Sigmoid colon (tissue), 7 donors: ENCODE results near the gene TTC33. TPM values are rescaled to one million over a fixed set of nuclear protein-coding genes. Genes with fewer than 3 reads are reported as not detected.

Experiments
- DNase-seq: peaks from one replicate; pipeline ENCODE4 v3.0.0-alpha.2; 2019
- H3K27ac ChIP-seq, 4 donors: fragments of 200-600 bp; sonication (generic); one replicate each; pipeline ENCODE4 v1.5.1; 2016 to 2019; ENCODE audit warnings: mild to moderate bottlenecking in 1 of 4
- H3K27me3 ChIP-seq, 3 donors: fragments of 200-600 bp; sonication (generic); one replicate each; pipeline ENCODE4 v1.5.1; 2019; ENCODE audit warnings: mild to moderate bottlenecking in 1 of 3
- H3K36me3 ChIP-seq, 4 donors: fragments of 200-600 bp; sonication (generic); one replicate each; pipeline ENCODE4 v1.5.1; 2016 to 2019
- H3K4me1 ChIP-seq, 4 donors: fragments of 200-600 bp; sonication (generic); one replicate each; pipeline ENCODE4 v1.5.1; 2017 to 2019
- H3K4me3 ChIP-seq, 4 donors: fragments of 200-600 bp; sonication (generic); one replicate each; pipeline ENCODE4 v1.5.1; 2017 to 2019; ENCODE audit warnings: mild to moderate bottlenecking in 2 of 4, moderate library complexity in 1 of 4
- H3K9me3 ChIP-seq, 4 donors: fragments of 200-600 bp in 3 of 4; sonication (generic) in 3 of 4; one replicate each; pipeline versions ENCODE4 v1.5.1 to v1.6.1; 2013 to 2019
- CTCF ChIP-seq, 4 experiments: fragments of 450-650 bp in 3 of 4; fragments of 200-600 bp in 1 of 4; IDR thresholded peaks; one replicate each; pipeline ENCODE4 v1.5.1; 2016 to 2019; ENCODE audit warnings: antibody characterized with exemption in 4 of 4, mild to moderate bottlenecking in 3 of 4, moderate library complexity in 2 of 4
- EP300 ChIP-seq, 4 donors: sonication (generic); formaldehyde crosslinking; IDR thresholded peaks; one replicate each; pipeline ENCODE4 v1.6.1; 2017; ENCODE audit warnings: antibody characterized with exemption in 4 of 4
- POLR2A ChIP-seq, 2 donors: fragments of 450-650 bp; IDR thresholded peaks; one replicate each; pipeline ENCODE4 v1.6.1; 2016; ENCODE audit warnings: antibody characterized with exemption in 2 of 2, mild to moderate bottlenecking in 2 of 2, moderate library complexity in 2 of 2
- POLR2AphosphoS5 ChIP-seq, 4 donors: sonication (generic); formaldehyde crosslinking; IDR thresholded peaks; one replicate each; pipeline ENCODE4 v1.6.1; 2017; ENCODE audit warnings: antibody characterized with exemption in 4 of 4
- WGBS, 2 donors: extraction: QIAGEN DNeasy Blood & Tissue Kit; methylation state at CpG; one replicate each; pipeline ENCODE4 v1.1.7; 2013; 5-methylcytosine and 5-hydroxymethylcytosine counted together
- intact Hi-C: fragments of 100-400 bp; cut with DNase I; formaldehyde crosslinking; loops from one replicate; pipeline ENCODE4 v1.15.1; 2023
- polyA plus RNA-seq, 3 donors: library from polyadenylated mRNA; stranded (reverse); fragments of 200-250 nt; gene quantifications; one replicate each; pipeline ENCODE4 v1.2.3, GENCODE V29; 2013
- total RNA-seq, 4 donors: library from RNA; depleted of rRNA; stranded (reverse); fragments of >200 nt; gene quantifications; one replicate each; pipeline ENCODE4 v1.1.0, GENCODE V29; 2016
- donor health status: healthy with polysubstance abuse.
- donor health status: Bipolar disorder and iron deficiency.
- donor health status: healthy.

The TTC33 gene
- total and polyA plus RNA-seq, 7 donors, result 6.6 to 33.2 (median 18.0) TPM

GRCh38 chr5:40689438-40689837 lies 66.3 kb downstream of the TTC33 start:
- TF ChIP-seq POLR2A (IDR thresholded peaks at IDR 0.05) (no peak), CTCF (IDR thresholded peaks at IDR 0.05) (no peak), POLR2AphosphoS5 (IDR thresholded peaks at IDR 0.05) (peak in 3 of 4 donors; percentile 30 to 67 (median 51))
- H3K4me3 ChIP-seq, result no peak overlapping the region
- no peaks in the 10 kb centered on the region for H3K9me3 ChIP-seq
- peaks cover 0 to 35% (median 10%) of the 10 kb centered on the region in 4 donors for H3K36me3 ChIP-seq
- intact Hi-C loops, result loop anchor here (2.0 to 10.0 kb wide), 4 partner anchors 48 to 1112 kb away; no protein-coding TSS in a partner anchor
- no peaks in the 10 kb centered on the region for H3K27me3 ChIP-seq
- H3K4me1 ChIP-seq, result peaks cover 0 to 63% (median 37%) of the 10 kb centered on the region in 4 donors
- WGBS, 2 donors, result 3 to 21% methylated on average over 3 of the region's 3 CpGs
- DNase-seq, result no peak
- H3K27ac ChIP-seq, result peak overlapping the region in 3 of 4 donors; percentile 52 to 93 (median 92)

- Histone ChIP-seq H3K36me3 (peaks cover 0 to 31% (median 10%) of the 10 kb centered on the region in 4 donors), H3K27me3 (no peaks in the 10 kb centered on the region), H3K4me3 (no peak overlapping the region), H3K9me3 (no peaks in the 10 kb centered on the region), H3K27ac (peak overlapping the region; percentile 16 to 93 (median 72)), H3K4me1 (peaks cover 0 to 67% (median 37%) of the 10 kb centered on the region in 4 donors)
- DNase-seq, result no peak
- intact Hi-C loops, result loop anchor here (1.0 to 10.0 kb wide), 5 partner anchors 48 to 1112 kb away; no protein-coding TSS in a partner anchor
- TF ChIP-seq EP300 (IDR thresholded peaks at IDR 0.05), result no peak
- TF ChIP-seq POLR2A (IDR thresholded peaks at IDR 0.05), result no peak
- no peak for TF ChIP-seq POLR2AphosphoS5 (IDR thresholded peaks at IDR 0.05)
- TF ChIP-seq CTCF (IDR thresholded peaks at IDR 0.05), result no peak
Measured at GRCh38 chr5:40688996-40689395, 66.8 kb downstream of the TTC33 start.

- Histone ChIP-seq H3K9me3 (no peaks in the 10 kb centered on the region), H3K4me3 (peak overlapping the region in 2 of 4 donors; percentile 16 to 80), H3K27me3 (no peaks in the 10 kb centered on the region), H3K4me1 (peaks cover 0 to 71% (median 40%) of the 10 kb centered on the region in 4 donors), H3K36me3 (peaks cover 0 to 24% (median 10%) of the 10 kb centered on the region in 4 donors), H3K27ac (peak overlapping the region; percentile 16 to 93 (median 88))
- WGBS, 2 donors, result 0 to 2% methylated on average over 8 of the region's 8 CpGs
- DNase-seq, result peak; percentile 91
- intact Hi-C loops, result loop anchor here (1.0 to 10.0 kb wide), 5 partner anchors 49 to 1111 kb away; no protein-coding TSS in a partner anchor
- no peak for TF ChIP-seq EP300 (IDR thresholded peaks at IDR 0.05)
- TF ChIP-seq CTCF (IDR thresholded peaks at IDR 0.05), result peak; percentile 70 to 88 (median 82)
Measured at GRCh38 chr5:40688127-40688761, 67.5 kb downstream of the TTC33 start.

- Histone ChIP-seq H3K27ac (peak overlapping the region in 3 of 4 donors; percentile 85 to 93 (median 92)), H3K4me1 (peaks cover 0 to 71% (median 43%) of the 10 kb centered on the region in 4 donors), H3K27me3 (no peaks in the 10 kb centered on the region), H3K4me3 (peak overlapping the region in 2 of 4 donors; percentile 16 to 80), H3K9me3 (no peaks in the 10 kb centered on the region), H3K36me3 (peaks cover 0 to 15% (median 7%) of the 10 kb centered on the region in 4 donors)
- TF ChIP-seq CTCF (IDR thresholded peaks at IDR 0.05) (no peak), POLR2AphosphoS5 (IDR thresholded peaks at IDR 0.05) (no peak), EP300 (IDR thresholded peaks at IDR 0.05) (no peak), POLR2A (IDR thresholded peaks at IDR 0.05) (no peak)
- intact Hi-C loops, result loop anchor here (5.0 to 10.0 kb wide), 3 partner anchors 50 to 1110 kb away; no protein-coding TSS in a partner anchor
- DNase-seq, result no peak
- WGBS, 2 donors, result 58 to 63% methylated on average over 7 of the region's 7 CpGs
Measured at GRCh38 chr5:40687321-40687720, 68.4 kb downstream of the TTC33 start.
